ENCODE measurements around the gene LGALS3BP.

LGALS3BP gene

GRCh38 chr17:79014158-79014758 is 34.5 kb upstream of the LGALS3BP start:
- DNase-seq (ENCODE audit: low read depth in 2 of 2) = no peak

GRCh38 chr17:79012563-79013134 is 32.9 kb upstream of the LGALS3BP start:
- DNase-seq (ENCODE audit: low read depth in 2 of 2) = no peak

GRCh38 chr17:79011451-79012147 is 31.9 kb upstream of the LGALS3BP start:
- no peak for DNase-seq (ENCODE audit: low read depth in 2 of 2)

GRCh38 chr17:79010304-79010646 is 30.6 kb upstream of the LGALS3BP start:
- DNase-seq (ENCODE audit: low read depth in 2 of 2) = no peak

GRCh38 chr17:79009397-79010303 is 29.9 kb upstream of the LGALS3BP start, which contains the start of gene CANT1:
CANT1 (minus strand) TSS chr17:79009764; CDS start chr17:78997622, 12,142 bp downstream.
- peak; percentile 64 to 70 for DNase-seq (ENCODE audit: low read depth in 2 of 2)

- no peak for DNase-seq (ENCODE audit: low read depth in 2 of 2)
Measured at GRCh38 chr17:79008666-79009387, 29.1 kb upstream of the LGALS3BP start.

- no peak for DNase-seq (ENCODE audit: low read depth in 2 of 2)
Measured at GRCh38 chr17:79007504-79008381, 28.0 kb upstream of the LGALS3BP start.

GRCh38 chr17:79006794-79007503 is 27.2 kb upstream of the LGALS3BP start:
- no peak for DNase-seq (ENCODE audit: low read depth in 2 of 2)

GRCh38 chr17:79006046-79006445 is 26.3 kb upstream of the LGALS3BP start:
- no peak for DNase-seq (ENCODE audit: low read depth in 2 of 2)

- DNase-seq (ENCODE audit: low read depth in 2 of 2) = no peak
Measured at GRCh38 chr17:79005063-79005861, 25.5 kb upstream of the LGALS3BP start.

- no peak for DNase-seq (ENCODE audit: low read depth in 2 of 2)
Measured at GRCh38 chr17:79003661-79004411, 24.1 kb upstream of the LGALS3BP start.

- no peak for DNase-seq (ENCODE audit: low read depth in 2 of 2)
Measured at GRCh38 chr17:79002796-79003593, 23.3 kb upstream of the LGALS3BP start.

- no peak for DNase-seq (ENCODE audit: low read depth in 2 of 2)
Measured at GRCh38 chr17:79002291-79002690, 22.6 kb upstream of the LGALS3BP start.

- DNase-seq (ENCODE audit: low read depth in 2 of 2) = no peak
Measured at GRCh38 chr17:79001190-79002020, 21.7 kb upstream of the LGALS3BP start.

- no peak for DNase-seq (ENCODE audit: low read depth in 2 of 2)
Measured at GRCh38 chr17:79000396-79001189, 20.9 kb upstream of the LGALS3BP start.

- no peak for DNase-seq (ENCODE audit: low read depth in 2 of 2)
Measured at GRCh38 chr17:78999947-79000395, 20.2 kb upstream of the LGALS3BP start.
